ENCODE results near the gene CREBBP.

The CREBBP gene

GRCh38 chr16:3767333-3767986 lies 113.1 kb downstream of the CREBBP start:
- no peak for DNase-seq (ENCODE audit: low read depth, low spot score)

GRCh38 chr16:3766177-3766576 lies 114.3 kb downstream of the CREBBP start:
- no peak for DNase-seq (ENCODE audit: low read depth, low spot score)

DNA sequence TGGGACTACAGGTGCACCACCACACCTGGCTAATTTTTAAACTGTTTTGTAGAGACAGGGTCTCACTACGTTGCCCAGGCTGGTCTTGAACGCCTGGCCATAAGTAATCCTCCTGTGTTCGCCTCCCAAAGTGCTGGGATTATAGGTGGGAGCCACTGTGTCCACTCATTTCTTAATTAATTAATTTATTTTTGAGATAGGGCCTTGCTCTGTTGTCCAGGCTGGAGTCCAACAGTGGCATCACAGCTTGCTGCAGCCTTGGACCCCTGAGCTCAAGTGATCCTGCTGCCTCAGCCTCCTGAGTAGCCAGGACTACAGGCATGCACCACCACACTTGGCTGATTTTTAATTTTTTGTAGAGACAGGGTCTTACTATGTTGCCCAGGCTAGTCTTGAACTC lies 116.1 kb downstream of the CREBBP start:
- no peak for DNase-seq (ENCODE audit: low read depth, low spot score)

GRCh38 chr16:3762107-3762750 lies 118.3 kb downstream of the CREBBP start:
- DNase-seq (ENCODE audit: low read depth, low spot score), result no peak

- DNase-seq (ENCODE audit: low read depth, low spot score), result no peak
These were observed 119.0 kb downstream of the CREBBP start for GRCh38 chr16:3761375-3762106.

DNA sequence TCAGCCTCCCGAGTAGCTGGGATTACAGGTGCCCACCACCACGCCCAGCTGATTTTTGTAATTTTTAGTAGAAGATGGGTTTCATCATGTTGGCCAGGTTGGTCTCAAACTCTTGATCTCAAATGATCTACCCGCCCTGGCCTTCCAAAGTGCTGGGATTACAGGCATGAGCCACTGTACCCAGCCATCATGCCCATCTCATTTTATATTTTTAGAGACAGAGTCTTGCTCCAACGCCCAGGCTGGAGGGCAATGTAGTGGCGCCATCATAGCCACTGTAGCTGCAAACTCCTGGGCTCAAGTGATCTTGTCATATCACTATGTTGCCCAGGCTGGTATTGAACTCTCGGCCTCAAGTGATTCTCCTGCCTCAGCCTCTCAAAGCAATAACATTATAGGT lies 120.0 kb downstream of the CREBBP start:
- no peak for DNase-seq (ENCODE audit: low read depth, low spot score)

DNA sequence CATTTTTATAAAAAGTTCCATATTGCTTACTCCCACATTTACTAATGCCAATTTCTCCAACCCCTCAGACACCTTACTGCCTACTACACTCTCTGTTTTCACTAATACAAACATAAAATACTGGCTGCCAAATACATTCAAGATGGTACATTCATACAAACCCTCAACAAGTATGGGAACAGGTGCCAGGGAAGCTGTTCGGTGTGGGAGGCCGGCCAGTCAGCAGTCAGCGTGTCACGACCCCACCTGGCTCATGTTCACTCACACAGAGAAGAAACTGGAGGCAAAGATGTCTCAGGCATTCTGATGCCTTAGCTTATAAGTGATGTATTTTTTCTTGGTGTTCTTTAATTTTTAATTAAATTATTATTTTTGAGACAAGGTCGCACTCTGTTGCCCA lies 120.8 kb downstream of the CREBBP start:
- DNase-seq (ENCODE audit: low read depth, low spot score), result no peak

GRCh38 chr16:3756113-3756512 lies 124.4 kb downstream of the CREBBP start:
- DNase-seq (ENCODE audit: low read depth, low spot score), result no peak

DNA sequence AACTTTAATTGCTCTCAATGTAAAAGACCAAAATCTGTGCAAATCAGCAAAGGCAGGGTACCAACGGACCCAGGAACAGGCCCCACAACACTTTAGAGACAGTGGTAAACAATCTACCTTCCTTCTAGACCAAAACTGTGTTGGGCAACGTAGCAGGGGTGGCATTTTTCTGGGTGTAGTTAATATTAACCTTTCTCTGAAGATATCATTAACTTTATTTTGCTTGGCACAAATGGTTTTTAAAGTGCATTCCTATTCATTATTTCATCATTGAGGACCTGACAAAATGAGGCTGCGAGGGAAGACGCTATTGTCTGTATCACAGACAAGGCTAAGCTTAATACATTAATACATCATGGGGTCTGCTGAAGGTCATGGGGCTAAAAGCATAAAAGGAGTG lies 125.3 kb downstream of the CREBBP start:
- no peak for DNase-seq (ENCODE audit: low read depth, low spot score)

- DNase-seq (ENCODE audit: low read depth, low spot score), result no peak
These were observed 125.7 kb downstream of the CREBBP start for GRCh38 chr16:3754772-3755171.

DNA sequence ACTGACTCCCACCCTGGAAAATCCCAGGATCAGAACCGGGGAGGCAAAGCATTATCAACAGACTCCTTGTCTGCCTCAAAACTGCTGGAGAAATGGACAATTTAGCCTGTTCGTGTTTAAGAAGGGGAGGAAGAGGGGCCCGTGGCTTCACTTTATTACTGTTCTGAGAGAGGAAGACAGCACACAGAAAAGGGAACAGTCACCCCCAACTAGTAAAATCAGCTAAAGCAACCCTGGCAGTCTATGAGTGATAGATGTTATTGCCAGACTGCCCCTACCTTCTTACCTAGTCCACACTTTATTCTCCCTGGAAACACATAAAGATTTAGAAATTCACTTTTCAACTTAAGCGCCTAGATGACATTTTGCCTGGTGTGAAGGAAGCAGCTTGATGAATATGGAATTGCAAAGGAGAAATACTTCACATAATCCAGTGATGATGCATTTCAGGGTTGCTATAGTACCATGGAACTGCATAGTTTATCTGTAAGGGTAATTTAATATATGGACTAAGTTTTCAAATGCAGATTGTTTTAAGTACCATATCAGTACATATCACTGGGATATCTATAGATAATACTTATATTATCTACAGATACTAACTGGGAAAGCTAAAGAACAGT lies 126.3 kb downstream of the CREBBP start:
- DNase-seq (ENCODE audit: low read depth, low spot score), result no peak

GRCh38 chr16:3752984-3753383 lies 127.5 kb downstream of the CREBBP start:
- DNase-seq (ENCODE audit: low read depth, low spot score), result no peak

GRCh38 chr16:3751878-3752277 lies 128.6 kb downstream of the CREBBP start:
- DNase-seq (ENCODE audit: low read depth, low spot score), result no peak

DNA sequence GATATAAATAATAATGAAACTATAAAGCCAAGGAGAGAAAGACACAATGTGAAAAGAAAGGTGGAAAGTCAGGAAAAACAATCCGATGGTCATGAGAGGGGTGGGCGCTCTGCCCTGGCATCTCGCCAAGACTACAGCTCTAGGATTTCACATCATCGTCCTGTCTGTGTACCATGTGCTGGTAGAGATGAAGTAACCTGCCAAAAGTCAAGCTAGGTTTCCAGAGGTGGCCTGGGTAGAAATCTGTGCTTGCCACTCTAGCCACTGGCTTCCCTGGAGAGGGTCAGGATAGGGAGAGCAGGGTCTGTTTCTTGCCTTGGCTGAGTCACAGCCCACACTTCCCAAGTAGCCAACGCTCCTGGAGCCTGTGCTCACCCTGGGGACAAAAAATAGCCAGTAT lies 132.2 kb downstream of the CREBBP start:
- no peak for DNase-seq (ENCODE audit: low read depth, low spot score)

GRCh38 chr16:3745751-3746355 lies 134.7 kb downstream of the CREBBP start:
- DNase-seq (ENCODE audit: low read depth, low spot score), result no peak

DNA sequence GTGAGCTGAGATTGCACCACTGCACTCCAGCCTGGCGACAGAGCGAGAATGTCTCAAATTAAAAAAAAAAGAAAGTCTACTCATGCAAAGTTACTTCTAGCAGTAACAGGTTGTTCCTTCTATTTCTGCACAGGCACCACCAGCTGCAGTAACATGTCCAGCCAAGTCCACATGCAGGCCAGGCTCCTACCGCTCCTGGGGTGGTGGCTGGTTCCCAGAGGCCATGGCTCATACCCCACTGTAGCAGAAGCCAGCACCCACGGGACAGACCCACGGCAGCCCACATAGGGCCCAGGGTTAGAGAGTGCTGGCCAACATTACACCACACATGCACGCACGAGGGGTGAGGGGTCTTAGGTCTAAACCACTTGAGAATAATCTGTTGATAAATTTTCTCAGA lies 136.5 kb downstream of the CREBBP start:
- DNase-seq (ENCODE audit: low read depth, low spot score), result no peak

DNA sequence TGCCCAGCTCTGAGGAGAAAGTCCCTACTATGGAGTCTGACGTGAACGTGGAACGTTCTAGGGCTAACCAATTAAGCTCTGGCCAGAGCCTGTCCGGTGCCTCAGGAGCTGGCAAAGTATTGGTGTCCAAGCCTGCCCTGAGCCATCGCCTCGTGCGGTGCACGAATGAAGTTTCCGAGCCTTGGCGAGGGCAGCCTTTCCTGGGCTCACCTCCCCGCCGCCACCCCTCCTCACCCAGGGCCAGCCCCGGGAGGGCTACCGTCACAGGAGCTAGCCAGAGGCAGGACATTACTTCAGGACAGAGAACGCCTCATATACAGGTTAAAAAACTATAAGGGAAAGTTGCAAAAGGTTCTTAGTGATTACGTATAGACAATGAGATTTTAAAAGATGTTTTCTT lies 139.6 kb downstream of the CREBBP start:
- no peak for DNase-seq (ENCODE audit: low read depth, low spot score)

DNA sequence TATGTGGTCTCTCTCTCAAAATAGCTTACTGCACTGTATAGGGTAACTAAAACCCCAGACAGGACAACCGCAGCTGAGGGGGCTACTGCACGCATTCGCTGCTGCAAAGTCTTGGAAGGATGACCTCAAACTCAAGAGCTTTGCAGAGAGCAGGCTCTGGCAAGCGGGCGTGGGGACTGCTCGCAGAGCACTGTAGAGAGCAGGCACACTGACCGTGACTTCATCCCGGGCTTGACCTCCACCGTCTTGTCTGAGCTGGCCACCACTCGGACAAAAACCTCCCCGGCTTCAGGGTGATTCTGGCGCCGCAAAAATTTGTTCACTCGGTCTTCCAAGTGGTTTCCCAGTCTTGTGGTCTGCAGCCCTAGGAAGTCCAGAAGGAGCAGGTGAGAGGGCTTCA lies 140.3 kb downstream of the CREBBP start:
- DNase-seq (ENCODE audit: low read depth, low spot score), result no peak

GRCh38 chr16:3739636-3740035 lies 140.9 kb downstream of the CREBBP start:
- DNase-seq (ENCODE audit: low read depth, low spot score), result no peak

DNA sequence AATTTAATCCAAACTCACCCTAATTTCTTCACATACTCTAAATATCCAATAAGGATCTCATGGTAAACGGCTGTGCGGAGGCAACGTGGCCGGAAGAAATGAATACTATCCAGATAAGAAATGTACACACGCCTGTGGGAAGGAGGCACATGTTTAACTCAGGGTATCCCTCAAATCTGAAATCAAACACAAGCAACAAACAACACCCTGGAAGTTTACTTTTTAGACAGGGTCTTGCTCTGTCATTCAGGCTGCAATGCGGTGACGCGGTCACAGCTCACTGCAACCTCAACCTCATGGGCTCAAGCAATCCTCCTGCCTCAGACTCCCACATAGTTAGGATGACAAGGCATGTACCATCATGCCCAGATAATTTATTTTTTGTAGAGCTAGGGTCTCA lies 142.0 kb downstream of the CREBBP start:
- DNase-seq (ENCODE audit: low read depth, low spot score), result no peak

- DNase-seq (ENCODE audit: low read depth, low spot score), result no peak
These were observed 142.4 kb downstream of the CREBBP start for GRCh38 chr16:3738128-3738527.

- no peak for DNase-seq (ENCODE audit: low read depth, low spot score)
These were observed 143.3 kb downstream of the CREBBP start for GRCh38 chr16:3737181-3737580.
